H9 (cell line): ENCODE results near the gene TDRD9. TPM values are rescaled to one million over a fixed set of nuclear protein-coding genes. Genes with fewer than 3 reads are reported as not detected.

ENCODE experiments used
- DNase-seq: peaks from one replicate; pipeline ENCODE4 v3.0.0-alpha.2; 2017
- H2AFZ ChIP-seq: one replicate; pipeline ENCODE4 v1.6.1; 2013; ENCODE audit warnings: mild to moderate bottlenecking, low read length, control low read depth, moderate library complexity
- H2AK5ac ChIP-seq: 2 replicates; pipeline ENCODE4 v1.6.1; 2013; ENCODE audit warnings: low read length, control low read depth, mixed read lengths; ENCODE audit not compliant: insufficient read length
- H2BK120ac ChIP-seq: one replicate; pipeline ENCODE4 v1.6.1; 2013; ENCODE audit warnings: low read depth, mild to moderate bottlenecking, low read length, control low read depth, inconsistent platforms; ENCODE audit not compliant: poor library complexity, severe bottlenecking
- H2BK12ac ChIP-seq: 2 replicates; pipeline ENCODE4 v1.6.1; 2013; ENCODE audit warnings: low read length, control low read depth, mixed read lengths, low read depth; ENCODE audit not compliant: insufficient read length
- H2BK15ac ChIP-seq: 2 replicates; pipeline ENCODE4 v1.6.1; 2013; ENCODE audit warnings: low read depth, low read length, control low read depth
- H2BK20ac ChIP-seq: one replicate; pipeline ENCODE4 v1.6.1; 2013; ENCODE audit warnings: low read depth, mild to moderate bottlenecking, low read length, control low read depth, inconsistent platforms; ENCODE audit not compliant: poor library complexity, severe bottlenecking
- H2BK5ac ChIP-seq: 2 replicates; pipeline ENCODE4 v1.6.1; 2013; ENCODE audit warnings: low read length, control low read depth, mixed read lengths; ENCODE audit not compliant: insufficient read length
- H3K14ac ChIP-seq: 2 replicates; pipeline ENCODE4 v1.6.1; 2013; ENCODE audit warnings: low read length, control low read depth; ENCODE audit not compliant: insufficient read depth
- H3K18ac ChIP-seq: 2 replicates; pipeline ENCODE4 v1.6.1; 2013; ENCODE audit warnings: low read depth, mild to moderate bottlenecking, mixed read lengths, low read length, control low read depth; ENCODE audit not compliant: insufficient read length
- H3K23ac ChIP-seq: 2 replicates; pipeline ENCODE4 v1.6.1; 2013; ENCODE audit warnings: low read length, control low read depth, mixed read lengths, low read depth; ENCODE audit not compliant: insufficient read length
- H3K23me2 ChIP-seq: 2 replicates; pipeline ENCODE4 v1.6.1; 2013; ENCODE audit warnings: low read depth, mild to moderate bottlenecking, mixed read lengths, low read length, control low read depth; ENCODE audit not compliant: insufficient read length, poor library complexity, severe bottlenecking
- H3K27ac ChIP-seq: 2 replicates; pipeline ENCODE4 v1.5.1; 2013; ENCODE audit warnings: low read length, control low read depth, mixed read lengths, low read depth; ENCODE audit not compliant: insufficient read length
- H3K27me3 ChIP-seq: 2 replicates; pipeline ENCODE4 v1.6.1; 2013; ENCODE audit warnings: low read length, control low read depth, inconsistent platforms; ENCODE audit not compliant: insufficient read depth
- H3K4ac ChIP-seq: 2 replicates; pipeline ENCODE4 v1.6.1; 2013; ENCODE audit warnings: low read depth, mild to moderate bottlenecking, control low read depth, inconsistent platforms, low read length, moderate library complexity
- H3K4me1 ChIP-seq: 2 replicates; pipeline ENCODE4 v1.6.1; 2013; ENCODE audit warnings: low read length, control low read depth, inconsistent platforms; ENCODE audit not compliant: insufficient read depth
- H3K4me2 ChIP-seq: 2 replicates; pipeline ENCODE4 v1.6.1; 2013; ENCODE audit warnings: low read length, control low read depth, mixed read lengths; ENCODE audit not compliant: insufficient read length, insufficient read depth
- H3K56ac ChIP-seq: 2 replicates; pipeline ENCODE4 v1.6.1; 2013; ENCODE audit warnings: low read depth, mild to moderate bottlenecking, mixed read lengths, low read length, control low read depth; ENCODE audit not compliant: insufficient read length
- H3K79me1 ChIP-seq: 2 replicates; pipeline ENCODE4 v1.6.1; 2013; ENCODE audit warnings: low read depth, mild to moderate bottlenecking, moderate library complexity, low read length, control low read depth, inconsistent platforms; ENCODE audit not compliant: insufficient read depth, poor library complexity, severe bottlenecking
- H3K79me2 ChIP-seq: 2 replicates; pipeline ENCODE4 v1.6.1; 2013; ENCODE audit warnings: low read length, control low read depth, inconsistent platforms; ENCODE audit not compliant: insufficient read depth
- H3K9ac ChIP-seq: 2 replicates; pipeline ENCODE4 v1.6.1; 2013; ENCODE audit warnings: low read length, control low read depth, mixed read lengths; ENCODE audit not compliant: insufficient read length; ENCODE audit errors: extremely low read depth
- H3K9me3 ChIP-seq: one replicate; pipeline ENCODE4 v1.6.1; 2013; ENCODE audit warnings: low read depth, low read length, inconsistent platforms; ENCODE audit not compliant: control insufficient read depth
- H3T11ph ChIP-seq: one replicate; pipeline ENCODE4 v1.6.1; 2013; ENCODE audit warnings: mild to moderate bottlenecking, low read length, control low read depth, inconsistent platforms
- H4K20me1 ChIP-seq: one replicate; pipeline ENCODE4 v1.6.1; 2013; ENCODE audit not compliant: control insufficient read depth, insufficient read length, insufficient read depth
- H4K5ac ChIP-seq: 2 replicates; pipeline ENCODE4 v1.6.1; 2013; ENCODE audit warnings: low read depth, mild to moderate bottlenecking, mixed read lengths, low read length, control low read depth; ENCODE audit not compliant: insufficient read length
- H4K8ac ChIP-seq: replicated peaks from 2 replicates; pipeline ENCODE4 v1.6.1; 2013; ENCODE audit warnings: low read length, control low read depth, mixed read lengths, low read depth; ENCODE audit not compliant: insufficient read length
- H4K91ac ChIP-seq: 2 replicates; pipeline ENCODE4 v1.6.1; 2013; ENCODE audit warnings: low read depth, mild to moderate bottlenecking, moderate library complexity, mixed read lengths, low read length, control low read depth; ENCODE audit not compliant: insufficient read length
- H3K27ac Mint-ChIP-seq, 3 experiments: 2 replicates in 2 of 3; 3 replicates in 1 of 3; pipeline ENCODE4 v1.8.0; 2020 to 2021; ENCODE audit warnings: mixed read lengths in 3 of 3, mild to moderate bottlenecking in 1 of 3, moderate library complexity in 1 of 3
- H3K27me3 Mint-ChIP-seq: 2 replicates; pipeline ENCODE4 v1.8.0; 2021; ENCODE audit warnings: low read depth, mild to moderate bottlenecking, moderate library complexity, mixed read lengths
- H3K36me3 Mint-ChIP-seq, 3 experiments: 2 replicates in 2 of 3; 3 replicates in 1 of 3; pipeline ENCODE4 v1.8.0; 2020 to 2021; ENCODE audit warnings: low read depth in 3 of 3, mixed read lengths in 3 of 3; ENCODE audit not compliant: insufficient read depth in 1 of 3
- H3K4me1 Mint-ChIP-seq, 2 experiments: 2 replicates each; pipeline ENCODE4 v1.8.0; 2020; ENCODE audit warnings: mixed read lengths in 2 of 2
- H3K4me3 Mint-ChIP-seq, 2 experiments: 2 replicates in 1 of 2; 3 replicates in 1 of 2; pipeline ENCODE4 v1.8.0; 2020 to 2021; ENCODE audit warnings: mild to moderate bottlenecking in 2 of 2, mixed read lengths in 2 of 2, moderate library complexity in 1 of 2
- H3K9me3 Mint-ChIP-seq, 2 experiments: 2 replicates in 1 of 2; 3 replicates in 1 of 2; pipeline ENCODE4 v1.8.0; 2020; ENCODE audit warnings: mild to moderate bottlenecking in 2 of 2, mixed read lengths in 2 of 2, moderate library complexity in 1 of 2
- CTCF ChIP-seq: fragments of 200-600 bp; sonication (generic); conservative IDR thresholded peaks from 3 replicates; pipeline ENCODE4 v1.8.0; 2021; ENCODE audit warnings: antibody characterized with exemption, mild to moderate bottlenecking
- WGBS: extraction: QIAGEN DNeasy Blood & Tissue Kit; methylation state at CpG from one replicate; pipeline ENCODE4 v1.1.7; 2013; ENCODE audit warnings: missing lambda C conversion rate, low lambda C conversion rate, mixed read lengths; ENCODE audit not compliant: insufficient read length; ENCODE audit errors: extremely low coverage; 5-methylcytosine and 5-hydroxymethylcytosine counted together
- total RNA-seq: library from RNA; stranded (reverse); gene quantifications from 2 replicates; pipeline ENCODE4 v1.2.1, GENCODE V29; 2021

TDRD9 gene
- total RNA-seq, 1 experiment from 2014 or later = not detected

- Histone ChIP-seq H2BK12ac (no peak overlapping the region), H3K4ac (no peak overlapping the region), H2BK15ac (no peak overlapping the region), H3K79me2 (peaks cover 2% of the 10 kb centered on the region; the same call in 1 of the 2 replicates), H3K18ac (no peak overlapping the region), H3K56ac (no peak overlapping the region), H3K27ac (no peak overlapping the region), H4K5ac (no peak overlapping the region), H3K4me2 (no peak overlapping the region), H3K27me3 (no peaks in the 10 kb centered on the region; the same call in 1 of the 2 replicates), H4K20me1 (no peaks in the 10 kb centered on the region), H3K4me1 (no peaks in the 10 kb centered on the region), H2BK20ac (no peak overlapping the region), H3K79me1 (no peaks in the 10 kb centered on the region), H2BK5ac (no peak overlapping the region), H4K8ac (no peak overlapping the region), H2BK120ac (no peak overlapping the region), H2AFZ (no peak overlapping the region), H3K23ac (no peak overlapping the region), H3K9me3 (no peaks in the 10 kb centered on the region), H3K9ac (no peak overlapping the region), H3T11ph (no peak overlapping the region), H3K23me2 (no peaks in the 10 kb centered on the region), H4K91ac (no peak overlapping the region), H3K14ac (no peak overlapping the region), H2AK5ac (no peak overlapping the region)
- DNase-seq = no peak
- no peak overlapping the region; a peak in 1 of 7 replicates for H3K27ac Mint-ChIP-seq
- H3K36me3 Mint-ChIP-seq = peaks cover 6 to 32% (median 25%) of the 10 kb centered on the region in 3 experiments; a peak in 6 of 7 replicates
- TF ChIP-seq CTCF = no peak
- no peaks in the 10 kb centered on the region for H3K27me3 Mint-ChIP-seq
- H3K4me3 Mint-ChIP-seq = no peak overlapping the region
- H3K9me3 Mint-ChIP-seq = no peaks in the 10 kb centered on the region
- peaks cover 12 to 14% of the 10 kb centered on the region in 2 experiments for H3K4me1 Mint-ChIP-seq
- no CpG with 5 or more reads among the region's 6 CpGs for WGBS
These were observed 17.3 kb upstream of the TDRD9 start for GRCh38 chr14:103910984-103911383.
